Activated effector memory CD4-positive, alpha-beta T cell treated with anti-CD3 and anti-CD28 coated beads, Interleukin-2, amount 50 U/mL, for 16 hours (primary cell): Measurements from ENCODE around the gene APELA.
"Not testable (repeated sequence)": the region's sequence is repeated elsewhere in the genome, so short reads cannot be mapped to it uniquely, and the experiment has no call there.

Experiments used
- DNase-seq: peaks from one replicate; pipeline ENCODE4 v3.0.0-alpha.2; 2020

The APELA gene, protein sequence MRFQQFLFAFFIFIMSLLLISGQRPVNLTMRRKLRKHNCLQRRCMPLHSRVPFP

DNA sequence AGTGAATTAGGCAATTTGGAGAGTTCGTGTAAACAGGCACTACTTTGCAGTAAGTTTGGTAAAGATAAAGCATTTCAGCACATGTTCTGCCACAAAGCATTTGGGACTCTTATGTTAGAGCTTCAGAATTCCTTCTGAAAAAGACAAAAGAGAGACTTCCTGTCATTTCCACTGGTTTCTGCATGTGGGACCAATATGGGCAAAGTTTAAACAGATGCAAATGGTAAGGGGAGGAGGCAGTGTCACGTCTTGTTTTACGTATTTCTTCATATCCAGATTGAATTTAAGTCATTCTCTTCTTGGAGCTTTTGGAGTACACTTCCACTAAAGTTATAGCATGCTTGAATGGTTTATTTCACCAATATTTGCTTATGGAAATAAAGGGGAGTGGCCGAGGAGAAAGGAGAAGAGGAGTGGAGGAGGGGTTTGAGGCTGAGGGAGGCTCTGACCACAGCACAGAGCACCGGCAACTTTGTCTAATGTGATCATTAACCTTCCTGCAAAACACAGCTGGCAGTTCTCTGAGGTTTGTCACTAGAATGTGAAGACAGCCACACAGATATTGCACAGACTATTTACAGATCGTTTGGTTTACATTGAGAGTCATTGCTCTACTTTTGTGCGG is at the start of gene APELA:
TSS of gene APELA (plus strand) at position 479 of the 625 bp plus-strand sequence. CDS start 154 bp downstream, outside the sequence.
- DNase-seq, result no peak

DNA sequence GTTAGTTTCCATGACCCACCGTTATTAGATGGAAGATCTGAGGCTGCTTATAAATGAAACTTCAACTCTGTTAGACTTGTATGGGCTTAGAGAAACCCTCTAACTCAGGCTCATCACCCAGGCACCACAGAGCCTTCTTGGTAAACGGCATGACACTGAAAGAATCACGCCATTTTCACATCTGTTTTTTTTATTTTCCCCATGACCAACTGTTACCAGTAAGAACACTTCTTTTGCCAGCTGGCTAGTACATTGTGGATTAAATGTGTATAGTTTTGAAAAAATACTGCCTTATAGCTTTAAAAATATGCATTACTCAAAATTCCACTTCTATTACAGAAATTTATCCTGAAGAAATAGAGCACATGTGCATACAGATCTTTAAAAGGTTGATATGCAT is 48.0 kb upstream of the APELA start:
- DNase-seq, result no peak

DNA sequence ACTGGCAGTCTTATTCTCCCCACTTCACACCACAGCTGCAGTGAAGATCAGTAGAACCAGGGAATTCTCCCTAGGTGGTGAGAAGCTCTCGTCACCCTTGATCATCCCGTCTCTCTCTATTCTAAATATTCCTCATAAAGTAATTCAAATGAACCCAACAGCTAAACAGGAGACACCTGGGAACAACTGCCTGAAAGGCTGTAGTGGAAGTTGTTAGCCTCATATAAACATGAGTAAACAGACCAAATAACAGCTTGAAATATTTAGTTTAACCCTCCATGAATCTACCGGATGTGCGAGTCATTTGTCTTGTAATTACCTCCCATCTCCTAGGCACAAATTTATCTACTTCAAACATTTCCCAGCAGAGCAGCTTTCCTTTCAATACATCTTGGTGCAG is 30.4 kb upstream of the APELA start:
- DNase-seq, result no peak

DNA sequence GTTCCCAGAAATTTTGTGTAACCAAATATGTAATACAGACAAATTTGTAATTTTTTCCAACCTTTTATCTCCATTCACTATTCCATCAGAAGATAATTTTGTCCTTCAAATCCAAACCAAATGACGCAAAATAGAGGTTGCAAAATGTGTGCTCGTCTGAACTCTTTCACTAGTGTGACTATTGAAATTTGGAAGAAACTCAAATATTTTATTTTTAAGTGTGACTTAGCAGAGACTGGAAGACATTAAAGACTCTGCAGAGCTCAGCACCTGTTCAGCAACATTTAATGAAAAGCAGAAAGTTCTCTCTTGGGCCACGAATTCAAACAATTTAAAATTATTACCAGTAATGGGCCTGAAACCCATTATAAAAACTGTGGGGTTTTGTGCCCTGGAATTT is 30.0 kb upstream of the APELA start:
- no peak for DNase-seq

DNA sequence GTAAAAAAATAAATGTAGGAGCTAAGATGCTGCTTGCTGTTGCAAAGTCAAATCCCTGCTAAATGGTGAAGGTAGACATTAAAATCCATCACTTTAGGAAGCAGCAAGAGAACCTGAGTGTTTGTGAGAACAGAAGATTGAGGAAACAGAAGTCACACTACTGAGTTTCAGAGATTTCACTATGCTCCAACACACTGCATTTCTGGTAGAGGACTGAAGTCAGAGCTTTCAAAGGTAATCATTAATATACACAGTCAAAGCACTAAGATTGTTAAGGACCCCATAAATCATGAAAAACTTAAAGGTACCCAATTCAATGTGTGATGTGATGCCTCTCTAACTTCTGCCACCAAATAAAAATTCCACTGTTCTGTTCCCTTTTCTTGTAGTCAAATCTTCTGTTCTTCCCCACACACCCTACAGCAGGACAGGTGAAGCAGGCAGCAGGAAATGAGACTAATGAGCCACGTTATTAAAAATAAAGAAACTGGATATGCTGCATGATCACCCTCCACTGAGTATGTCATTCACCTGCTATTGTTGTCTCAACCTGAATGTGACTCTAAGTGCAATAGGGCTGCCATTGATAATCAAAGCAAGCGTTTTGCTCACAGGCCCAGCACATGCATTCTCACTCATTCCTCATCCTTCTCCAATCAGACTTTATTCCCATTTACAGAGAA is 28.9 kb upstream of the APELA start:
- DNase-seq, result no peak

DNA sequence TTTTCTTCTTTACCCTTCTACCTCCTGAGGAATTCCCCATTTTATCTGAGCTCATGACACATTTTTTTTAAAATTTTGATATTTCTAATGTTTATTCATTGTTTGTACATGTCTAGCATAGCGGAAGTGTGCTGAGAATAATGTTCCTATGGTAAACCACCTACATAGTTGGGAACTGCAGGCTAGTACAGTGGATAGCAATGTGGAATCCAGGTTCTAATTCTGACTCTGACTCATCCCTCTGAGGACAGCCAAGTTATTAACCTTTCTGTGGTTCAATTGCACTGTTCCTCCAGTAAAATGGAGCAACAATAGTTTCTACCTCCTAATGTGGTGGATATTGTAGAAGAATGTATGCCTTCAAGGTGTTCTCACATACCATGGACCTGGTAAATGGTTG is 20.6 kb upstream of the APELA start:
- DNase-seq, result no peak

DNA sequence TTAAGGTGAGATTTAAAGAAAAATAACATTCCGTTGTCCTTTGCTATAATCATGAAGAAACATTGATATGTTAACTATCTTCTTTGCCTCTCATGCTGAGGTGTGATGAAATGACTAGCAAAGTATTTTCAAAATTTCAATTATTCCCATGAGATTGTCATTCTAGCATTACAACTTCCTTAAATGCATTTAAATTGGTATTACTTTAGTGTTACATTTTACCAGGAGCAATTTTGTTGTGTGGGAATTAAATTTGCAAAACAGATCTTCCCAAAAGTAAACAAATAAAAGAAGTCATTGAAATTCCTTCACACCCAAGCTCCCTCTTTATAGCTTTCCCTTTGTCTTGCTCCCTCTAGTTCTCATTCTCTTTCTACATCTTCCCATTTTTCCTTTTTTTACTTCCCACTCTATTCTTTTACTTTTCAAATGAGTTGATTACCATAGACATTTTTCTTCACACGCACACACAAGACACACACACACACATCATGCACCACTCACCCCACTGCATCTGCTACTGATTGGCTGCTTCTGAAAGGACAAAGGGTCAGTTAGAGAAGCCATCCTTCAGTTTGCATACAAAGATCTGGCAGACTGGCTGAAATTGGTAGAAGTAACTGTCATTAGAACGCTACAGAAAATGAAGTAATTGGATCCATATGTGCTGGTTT is 10.0 kb upstream of the APELA start:
- no peak for DNase-seq

DNA sequence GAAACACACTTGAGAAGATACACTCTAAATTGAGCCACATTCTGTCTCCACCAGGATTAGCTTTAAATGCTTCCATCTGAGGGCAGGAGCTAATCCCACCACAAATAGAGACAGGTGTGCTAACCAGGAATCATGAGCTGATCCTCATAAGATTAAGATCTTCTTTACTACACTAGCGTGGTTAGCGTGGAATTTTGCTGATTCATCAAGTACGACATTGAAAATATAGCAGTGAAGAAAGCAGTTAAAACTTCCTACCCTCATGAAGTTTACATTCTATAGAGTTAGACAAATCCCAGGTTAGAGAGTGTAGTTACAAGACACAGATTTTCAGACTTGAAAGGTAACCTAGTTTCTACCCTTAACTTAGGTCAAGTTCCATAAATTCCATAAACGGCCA is 5.3 kb upstream of the APELA start:
- no peak for DNase-seq

DNA sequence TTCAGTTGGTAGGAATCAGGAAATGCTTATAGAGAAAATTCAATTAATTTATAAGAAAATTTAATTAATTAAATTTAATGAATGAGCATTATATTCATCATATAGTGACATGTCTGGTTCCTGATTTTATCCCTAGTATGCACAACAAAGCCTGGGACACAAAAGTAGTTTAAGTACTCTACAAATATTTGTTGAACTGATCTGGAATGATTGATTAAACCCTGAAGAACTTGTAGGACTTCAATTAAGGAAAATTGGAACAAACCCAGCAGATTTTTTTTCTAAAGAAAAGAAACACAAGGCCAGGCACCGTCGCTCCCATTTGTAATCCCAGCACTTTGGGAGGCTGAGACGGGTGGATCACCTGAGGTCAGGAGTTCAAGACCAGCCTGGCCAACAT is 4.5 kb upstream of the APELA start:
- no peak for DNase-seq

DNA sequence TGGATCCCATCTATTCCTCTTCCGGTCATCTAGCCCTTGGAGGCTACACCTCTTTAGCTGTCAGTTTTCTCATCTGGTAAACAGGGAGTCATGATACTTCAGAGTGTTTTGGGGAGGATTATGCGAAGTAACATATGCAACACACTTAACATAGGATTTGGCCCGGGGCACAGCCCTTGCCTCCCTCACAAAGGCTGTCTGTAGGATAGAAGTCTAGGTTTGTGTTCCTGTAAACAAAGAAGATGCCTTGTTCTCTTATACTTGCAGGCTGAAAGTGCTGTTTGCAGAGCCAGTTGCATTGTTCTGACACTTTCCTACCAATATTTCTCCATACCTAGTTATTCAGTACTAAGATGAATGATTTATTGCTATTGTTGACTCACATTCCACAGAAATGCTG is 2.2 kb upstream of the APELA start:
- no peak for DNase-seq

DNA sequence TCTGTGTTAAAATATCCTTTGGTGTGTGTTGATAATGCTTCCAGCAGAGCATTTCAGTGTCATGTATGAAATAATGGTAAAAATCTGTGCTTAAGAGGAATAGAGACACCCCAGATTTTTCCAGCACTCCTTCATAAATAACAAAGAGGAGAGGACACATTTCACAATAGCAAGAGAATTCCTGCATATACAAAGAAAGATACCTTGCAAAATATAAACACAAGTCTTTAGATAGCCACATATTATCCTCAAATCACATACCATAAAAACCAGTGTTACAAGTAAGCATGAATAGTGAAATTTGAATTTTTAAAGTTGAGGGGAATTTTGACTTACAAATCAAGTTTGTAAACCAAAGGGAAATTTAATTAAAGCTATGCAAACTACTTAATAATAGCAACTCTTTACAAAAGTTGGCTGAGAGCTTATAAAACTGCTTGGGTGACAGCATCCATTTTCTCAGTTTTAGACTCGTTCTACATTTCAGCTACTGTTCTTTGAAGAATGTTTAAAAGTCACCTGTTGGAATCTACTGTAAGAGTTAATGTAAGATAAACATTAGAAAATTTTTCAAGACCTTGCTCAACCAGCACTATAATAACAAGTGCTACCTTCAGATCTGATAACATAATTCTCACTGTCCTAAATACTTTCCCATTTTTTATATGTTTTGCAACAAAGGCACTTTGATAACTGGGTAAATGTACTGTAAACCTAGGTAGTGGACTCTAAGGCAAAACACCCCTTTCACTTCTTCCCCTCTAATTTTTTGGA is 3.7 kb downstream of the APELA start:
- DNase-seq, result no peak

DNA sequence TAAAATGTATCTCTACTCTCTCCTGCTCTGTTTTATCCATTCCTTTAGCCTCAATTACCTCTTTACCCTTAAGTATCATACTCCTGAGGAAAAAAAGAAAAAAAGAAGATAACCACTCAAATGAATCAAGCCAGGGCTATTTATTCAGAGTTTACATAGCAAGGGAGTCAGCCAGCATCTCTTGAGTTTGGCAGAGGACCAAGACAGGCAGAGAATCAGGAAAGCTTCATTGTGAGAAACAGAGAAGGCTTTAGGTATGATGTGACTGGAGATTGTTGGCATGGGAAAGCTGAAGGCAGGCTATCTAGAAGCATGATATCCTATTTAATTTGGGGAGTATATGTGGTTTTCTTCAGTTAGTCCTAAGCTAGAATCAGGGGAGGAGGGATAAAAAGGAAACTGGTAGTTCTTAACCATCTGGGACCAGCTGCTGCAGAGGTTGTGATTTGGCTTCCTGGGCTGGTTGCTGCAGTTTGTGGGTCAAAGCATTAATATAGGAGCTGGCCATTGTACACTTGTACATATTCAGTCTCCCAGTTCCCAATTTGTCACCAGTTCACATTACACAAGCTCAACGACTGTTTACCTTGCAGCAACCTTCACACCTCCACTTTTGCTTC is 11.2 kb downstream of the APELA start:
- no peak for DNase-seq

DNA sequence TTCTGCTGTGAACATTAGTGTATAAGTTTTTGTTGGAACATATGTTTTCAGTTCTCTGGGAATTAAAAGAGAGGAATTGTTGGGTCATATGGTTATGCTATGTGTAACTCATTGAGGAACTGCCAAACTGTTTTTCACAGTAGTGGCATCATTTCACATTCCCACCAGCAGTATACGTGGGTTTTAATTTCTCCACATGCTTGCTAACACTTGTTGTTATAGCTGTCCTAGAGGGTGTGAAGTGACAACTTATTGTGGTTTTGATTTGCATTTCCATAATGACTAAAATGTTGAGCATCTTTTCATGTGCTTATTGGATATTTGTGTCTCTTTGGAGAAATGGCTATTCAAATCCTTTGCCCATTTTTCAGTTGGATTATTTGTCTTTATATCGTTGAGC is 13.7 kb downstream of the APELA start:
- DNase-seq, result no peak

DNA sequence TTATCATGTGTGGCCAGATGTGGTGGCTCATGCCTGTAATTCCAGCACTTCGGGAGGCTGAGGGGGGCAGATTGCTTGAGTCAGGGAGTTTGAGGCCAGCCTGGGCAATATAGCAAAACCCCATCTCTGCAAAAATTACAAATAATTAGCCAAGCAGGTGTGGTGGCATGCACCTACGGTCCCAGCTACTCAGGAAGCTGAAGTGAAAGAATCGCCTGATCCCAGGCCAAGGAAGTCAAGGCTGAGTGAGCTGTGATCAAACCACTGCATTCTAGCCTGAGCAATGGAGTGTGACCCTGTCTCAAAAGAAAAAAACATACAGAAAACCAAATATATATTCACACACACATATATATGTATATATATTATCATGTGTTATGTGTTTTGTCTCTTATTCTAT is 15.0 kb downstream of the APELA start:
- DNase-seq, result no peak

DNA sequence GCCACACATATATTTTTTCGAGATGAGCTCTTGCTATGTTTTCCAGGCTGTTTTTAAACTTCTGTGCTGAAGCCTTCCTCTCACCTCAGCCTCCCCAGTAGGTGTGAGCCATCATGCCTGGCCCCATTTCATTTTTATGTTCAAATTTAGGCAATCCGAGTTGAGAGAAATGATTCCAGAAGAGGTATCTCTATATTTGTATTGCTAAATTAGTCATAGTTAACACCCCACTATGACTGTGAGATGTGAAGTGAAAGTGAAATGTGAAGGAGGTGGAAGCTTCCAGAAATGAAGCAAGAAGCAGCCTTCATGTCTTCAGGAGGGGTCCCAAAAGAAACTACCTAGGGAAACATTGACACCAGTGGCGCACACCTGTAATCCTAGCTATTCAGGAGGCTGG is 17.7 kb downstream of the APELA start:
- DNase-seq, result no peak

DNA sequence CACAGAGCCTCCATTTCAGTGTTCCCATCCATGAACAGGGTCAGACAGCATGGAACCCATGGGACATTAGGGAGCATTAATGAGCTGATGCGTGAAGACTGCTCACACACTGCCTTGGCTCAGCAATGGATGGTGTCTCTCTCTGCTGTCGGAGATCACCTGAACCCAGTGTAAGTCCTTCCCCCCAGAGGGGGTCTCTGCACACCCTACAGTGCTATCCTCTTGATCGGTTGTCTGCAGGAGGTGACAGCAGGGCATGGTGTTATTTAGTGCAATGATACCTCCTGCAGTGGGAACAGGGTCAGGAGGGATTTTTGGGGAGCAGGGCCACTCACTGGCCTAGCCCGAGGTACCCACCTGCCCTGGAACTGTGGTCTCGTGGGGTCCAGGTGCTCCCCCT is 25.6 kb downstream of the APELA start:
- DNase-seq, result no peak

DNA sequence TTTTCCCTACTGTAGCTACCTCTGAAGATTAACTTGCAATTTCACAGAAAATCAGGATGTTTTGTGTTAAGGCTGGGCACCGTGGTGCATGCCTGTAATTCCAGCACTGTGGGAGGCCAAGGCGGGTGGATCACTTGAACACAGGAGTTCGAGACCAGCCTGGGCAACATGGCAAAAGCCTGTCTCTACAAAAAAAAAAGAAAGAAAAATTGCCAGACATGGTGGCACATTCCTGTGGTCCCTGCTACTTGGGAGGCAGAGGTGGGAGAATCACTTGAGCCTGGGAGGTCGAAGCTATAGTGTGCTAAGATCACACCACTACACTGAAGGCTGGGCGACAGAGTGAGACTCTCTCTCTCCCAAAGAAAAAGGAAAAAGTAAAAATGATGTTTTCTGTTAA is 27.4 kb downstream of the APELA start:
- DNase-seq, result no peak

DNA sequence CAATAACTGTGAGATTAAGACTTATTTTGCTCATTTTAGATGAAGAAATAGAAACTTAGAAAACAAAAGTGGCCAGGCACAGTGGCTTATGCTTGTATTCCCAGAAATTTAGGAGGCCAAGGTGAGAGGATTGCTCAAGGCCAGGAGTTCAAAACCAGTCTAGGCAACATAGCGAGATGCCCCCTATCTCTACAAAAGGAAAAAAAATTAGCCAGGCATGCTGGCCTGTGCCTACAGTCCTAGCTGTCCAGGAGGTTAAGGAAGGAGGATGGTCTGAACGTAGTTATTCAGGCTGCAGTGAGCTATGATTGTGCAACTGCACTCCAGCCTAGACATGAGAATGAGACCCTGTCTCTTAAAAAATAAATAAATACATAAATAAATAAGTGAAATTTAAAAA is 28.0 kb downstream of the APELA start:
- no peak for DNase-seq

DNA sequence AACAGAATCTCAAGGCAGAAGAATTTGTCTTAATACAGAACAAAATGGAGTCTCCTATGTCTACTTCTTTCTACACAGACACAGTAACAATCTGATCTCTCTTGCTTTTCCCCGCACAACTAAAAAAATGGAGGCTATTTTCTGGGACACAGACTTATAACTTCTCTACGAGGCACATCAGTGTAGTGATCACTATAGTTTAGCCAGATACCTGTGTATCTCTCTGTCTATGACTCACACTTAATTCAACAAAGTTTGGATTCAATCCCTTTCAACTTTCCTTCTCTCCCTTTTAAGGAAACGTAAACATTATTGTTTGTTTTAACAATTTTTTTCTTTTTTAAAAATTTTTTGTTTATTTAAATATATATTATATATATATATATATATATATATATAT is 29.4 kb downstream of the APELA start:
- DNase-seq, result no peak

DNA sequence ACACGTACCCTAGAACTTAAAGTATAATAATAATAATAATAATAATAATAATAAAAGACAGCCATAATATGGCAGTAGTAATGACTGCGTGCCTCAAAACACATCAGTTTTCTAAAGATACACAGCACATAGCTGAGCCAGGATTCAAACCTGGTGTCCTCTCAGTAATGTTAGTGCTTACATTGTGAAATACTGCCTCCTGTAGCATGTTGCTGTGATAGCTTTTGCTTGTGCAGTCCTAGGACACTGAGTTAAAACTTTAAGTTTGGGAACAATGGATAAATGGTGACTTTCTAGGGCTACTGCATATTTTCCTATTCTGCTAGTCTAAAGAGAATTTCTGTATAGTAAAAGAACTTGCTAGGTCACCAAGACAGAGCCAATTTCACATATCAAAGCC is 36.5 kb downstream of the APELA start:
- not testable (repeated sequence) for DNase-seq

DNA sequence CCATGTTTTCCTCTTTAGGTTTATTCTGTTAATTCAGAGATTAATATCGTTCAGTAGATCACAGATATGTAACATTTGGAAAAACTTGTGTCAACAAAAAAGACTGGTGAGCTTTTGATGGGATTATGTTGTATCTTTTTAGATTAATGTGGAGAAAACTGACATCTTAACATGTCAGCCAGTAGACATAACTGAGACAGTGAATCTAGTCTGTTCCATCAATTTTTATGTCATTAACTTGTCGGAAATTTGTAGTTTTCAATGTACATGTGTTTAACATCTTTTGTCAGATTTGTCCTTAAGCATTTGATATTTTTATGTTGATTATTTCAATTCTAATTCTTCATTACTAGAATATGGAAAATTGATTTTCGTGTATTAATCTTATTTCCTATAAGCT is 42.0 kb downstream of the APELA start:
- no peak for DNase-seq

DNA sequence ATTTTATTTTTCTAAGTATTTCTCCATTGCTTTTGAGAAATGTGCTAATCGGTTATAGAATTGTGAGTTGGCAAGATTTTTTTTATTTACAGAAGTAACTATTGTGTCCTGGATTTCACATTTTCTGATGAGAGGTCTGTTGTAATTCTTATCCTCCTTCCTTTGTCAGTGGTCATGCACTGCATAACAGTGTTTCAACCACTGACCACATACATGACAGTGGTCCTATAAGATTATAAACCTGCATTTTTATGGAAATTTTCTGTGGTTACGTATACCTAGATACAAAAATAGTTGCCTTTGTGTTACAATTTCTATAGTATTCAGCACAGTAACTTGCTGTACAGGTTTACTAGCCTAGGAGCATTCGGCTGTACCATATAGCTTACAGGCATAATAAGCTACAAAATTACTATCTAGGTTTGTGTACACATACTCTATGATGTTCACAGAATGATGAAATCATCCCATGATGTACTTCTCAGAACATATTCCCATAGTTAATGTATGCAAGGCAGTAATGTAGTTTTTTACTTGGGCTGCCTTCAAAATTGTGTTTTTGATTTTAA is 47.8 kb downstream of the APELA start:
- no peak for DNase-seq

DNA sequence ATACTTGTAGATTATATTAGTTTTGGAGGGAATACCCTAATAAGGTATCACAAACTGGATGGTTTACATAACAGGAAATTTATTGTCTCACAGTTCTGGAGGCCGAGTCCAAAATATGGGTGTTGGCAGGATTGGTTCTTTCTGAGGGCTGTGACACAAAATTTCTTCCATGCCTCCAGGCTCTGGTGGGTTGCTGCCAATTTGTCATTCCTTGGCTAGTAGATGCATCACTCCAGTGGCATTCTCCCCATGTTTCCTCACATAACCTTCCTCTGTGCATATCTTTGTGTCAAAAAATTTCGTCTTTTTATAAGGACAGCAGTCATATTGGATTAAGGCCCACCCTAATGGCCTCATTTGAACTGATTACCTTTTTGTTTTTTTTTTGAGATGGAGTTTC is 49.3 kb downstream of the APELA start:
- DNase-seq, result no peak
